ENCODE results near the gene TTLL7. TPM values are rescaled to one million over a fixed set of nuclear protein-coding genes. Genes with fewer than 3 reads are reported as not detected.
"Not testable (repeated sequence)": the region's sequence is repeated elsewhere in the genome, so short reads cannot be mapped to it uniquely, and the experiment has no call there.

TTLL7 gene
- polyA plus RNA-seq, 2 of the 4 experiments (the other 2 are of a cell fraction), result 1.6 to 5.7 TPM

- peak; percentile 88 for TF ChIP-seq MAFK (IDR thresholded peaks at IDR 0.05; ENCODE audit: partially characterized antibody)
- TF ChIP-seq JUNB (IDR thresholded peaks at IDR 0.05), result no peak
- FAIRE-seq (no peak), DNase-seq (ENCODE audit: low read depth in 1 of 2, low spot score in 1 of 2) (no peak), ATAC-seq (no peak)
- H3K4me3 ChIP-seq, result no peak overlapping the region
- H3K4me1 ChIP-seq, result no peaks in the 10 kb centered on the region
- H3K27ac ChIP-seq, result no peak overlapping the region
- ChIA-PET POLR2A (no interaction called here), CTCF (interaction anchor here (0.9 to 1.5 kb wide), 3 partner anchors 12 to 834 kb away, joined by 3 to 5 read pairs (median 3); no protein-coding TSS in a partner anchor)
- H3K9me3 ChIP-seq, result no peaks in the 10 kb centered on the region
- WGBS (ENCODE audit: missing lambda C conversion rate), result 91% methylated on average over 1 of the region's 1 CpG
- H3K4me2 ChIP-seq, result no peak overlapping the region
These were observed 79.1 kb downstream of the TTLL7 start for GRCh38 chr1:83919872-83920271.

GRCh38 chr1:83918688-83919285 is 80.1 kb downstream of the TTLL7 start:
- ChIA-PET CTCF (interaction anchor here (0.9 to 1.5 kb wide), 3 partner anchors 11 to 835 kb away, joined by 3 to 5 read pairs (median 3); no protein-coding TSS in a partner anchor), POLR2A (no interaction called here)
- Histone ChIP-seq H3K4me2 (no peak overlapping the region), H3K4me1 (no peaks in the 10 kb centered on the region), H3K9me3 (no peaks in the 10 kb centered on the region), H3K4me3 (no peak overlapping the region), H3K27ac (no peak overlapping the region)
- WGBS (ENCODE audit: missing lambda C conversion rate), result 14% methylated on average over 2 of the region's 2 CpGs
- no peak for TF ChIP-seq HOXB5 (CRISPR knock-in tag; IDR thresholded peaks at IDR 0.05)
- no peak for TF ChIP-seq MAFK (IDR thresholded peaks at IDR 0.05; ENCODE audit: partially characterized antibody)
- no peak for TF ChIP-seq PBX3 (IDR thresholded peaks at IDR 0.05)
- TF ChIP-seq RFX5 (IDR thresholded peaks at IDR 0.05), result no peak
- no peak for TF ChIP-seq JUNB (IDR thresholded peaks at IDR 0.05)
- TF ChIP-seq EP300 (IDR thresholded peaks at IDR 0.05), result no peak
- ATAC-seq (no peak), FAIRE-seq (no peak), DNase-seq (ENCODE audit: low read depth in 1 of 2, low spot score in 1 of 2) (no peak)

DNA sequence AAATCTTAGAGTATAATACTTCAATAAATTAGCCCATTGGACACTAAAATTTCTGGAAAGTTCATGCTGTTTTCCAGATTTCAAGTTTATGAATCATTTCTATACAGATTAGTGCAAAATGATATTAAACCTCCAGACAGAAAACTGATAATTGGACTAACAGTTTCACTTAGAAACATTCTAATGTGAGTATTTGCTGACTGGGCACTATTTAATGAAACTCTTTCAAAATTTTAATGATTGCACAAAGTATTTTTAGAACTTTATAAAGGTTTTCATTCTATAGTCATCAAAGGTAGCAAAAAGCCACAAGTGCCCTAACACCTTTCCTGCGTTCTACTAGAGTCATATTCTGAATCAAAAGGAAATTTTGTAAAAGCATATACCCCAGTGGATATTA is 81.0 kb downstream of the TTLL7 start:
- no peak overlapping the region for H3K4me3 ChIP-seq
- no peak overlapping the region for H3K4me2 ChIP-seq
- ChIA-PET CTCF (no interaction called here), POLR2A (no interaction called here)
- ATAC-seq (no peak), DNase-seq (ENCODE audit: low read depth in 1 of 2, low spot score in 1 of 2) (no peak), FAIRE-seq (no peak)
- H3K9me3 ChIP-seq, result no peaks in the 10 kb centered on the region
- no peaks in the 10 kb centered on the region for H3K4me1 ChIP-seq
- peak; percentile 93 for TF ChIP-seq MAFK (IDR thresholded peaks at IDR 0.05; ENCODE audit: partially characterized antibody)
- TF ChIP-seq BCL3 (IDR thresholded peaks at IDR 0.05), result no peak
- no peak overlapping the region for H3K27ac ChIP-seq
- 86% methylated on average over 1 of the region's 1 CpG for WGBS (ENCODE audit: missing lambda C conversion rate)

GRCh38 chr1:83916094-83916493 is 82.8 kb downstream of the TTLL7 start:
- FAIRE-seq; H3K27ac ChIP-seq; H3K9me3 ChIP-seq; H3K4me2 ChIP-seq; CTCF ChIA-PET; H3K4me3 ChIP-seq; H3K4me1 ChIP-seq; ATAC-seq; POLR2A ChIA-PET; DNase-seq (ENCODE audit: low read depth in 1 of 2, low spot score in 1 of 2): not testable (repeated sequence)
- no CpG with 5 or more reads among the region's 1 CpG for WGBS (ENCODE audit: missing lambda C conversion rate)

DNA sequence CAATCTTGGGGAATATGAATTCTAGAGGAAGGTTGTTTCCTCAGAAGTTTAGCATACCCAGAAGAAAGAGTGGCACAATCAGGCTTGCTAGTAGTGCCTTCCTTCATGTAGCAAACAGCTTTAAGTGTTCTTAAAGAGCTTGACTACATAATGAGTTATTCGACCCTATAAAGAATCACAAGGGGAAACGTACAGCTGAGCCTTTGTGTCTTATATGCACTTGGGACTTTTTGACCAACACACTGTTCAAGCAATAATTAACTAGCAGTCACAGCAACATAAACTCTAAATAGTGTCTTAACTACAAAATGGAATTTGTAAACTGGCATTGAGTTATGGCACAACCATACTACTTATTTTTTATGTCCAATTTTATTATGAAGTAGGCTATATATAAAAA is 86.1 kb downstream of the TTLL7 start:
- ATAC-seq (no peak), FAIRE-seq (no peak), DNase-seq (ENCODE audit: low read depth in 1 of 2, low spot score in 1 of 2) (no peak)
- ChIA-PET POLR2A (no interaction called here), CTCF (no interaction called here)
- no peak overlapping the region for H3K4me3 ChIP-seq
- no peak overlapping the region for H3K4me2 ChIP-seq
- no peak for TF ChIP-seq NR3C1 (IDR thresholded peaks at IDR 0.05)
- TF ChIP-seq CEBPB (IDR thresholded peaks at IDR 0.05), result no peak
- TF ChIP-seq JUN (IDR thresholded peaks at IDR 0.05), result no peak
- TF ChIP-seq GATA3 (IDR thresholded peaks at IDR 0.05; ENCODE audit: borderline replicate concordance), result no peak
- no peak for TF ChIP-seq HOXA7 (CRISPR knock-in tag; IDR thresholded peaks at IDR 0.05)
- TF ChIP-seq BHLHE40 (IDR thresholded peaks at IDR 0.05; ENCODE audit: low read depth, low read length), result no peak
- TF ChIP-seq MAFK (IDR thresholded peaks at IDR 0.05; ENCODE audit: partially characterized antibody), result no peak
- TF ChIP-seq MAZ (IDR thresholded peaks at IDR 0.05; ENCODE audit: borderline replicate concordance, low read depth, low read length), result no peak
- TF ChIP-seq KDM1A (IDR thresholded peaks at IDR 0.05; ENCODE audit: low read depth), result no peak
- TF ChIP-seq, protein P1, sequence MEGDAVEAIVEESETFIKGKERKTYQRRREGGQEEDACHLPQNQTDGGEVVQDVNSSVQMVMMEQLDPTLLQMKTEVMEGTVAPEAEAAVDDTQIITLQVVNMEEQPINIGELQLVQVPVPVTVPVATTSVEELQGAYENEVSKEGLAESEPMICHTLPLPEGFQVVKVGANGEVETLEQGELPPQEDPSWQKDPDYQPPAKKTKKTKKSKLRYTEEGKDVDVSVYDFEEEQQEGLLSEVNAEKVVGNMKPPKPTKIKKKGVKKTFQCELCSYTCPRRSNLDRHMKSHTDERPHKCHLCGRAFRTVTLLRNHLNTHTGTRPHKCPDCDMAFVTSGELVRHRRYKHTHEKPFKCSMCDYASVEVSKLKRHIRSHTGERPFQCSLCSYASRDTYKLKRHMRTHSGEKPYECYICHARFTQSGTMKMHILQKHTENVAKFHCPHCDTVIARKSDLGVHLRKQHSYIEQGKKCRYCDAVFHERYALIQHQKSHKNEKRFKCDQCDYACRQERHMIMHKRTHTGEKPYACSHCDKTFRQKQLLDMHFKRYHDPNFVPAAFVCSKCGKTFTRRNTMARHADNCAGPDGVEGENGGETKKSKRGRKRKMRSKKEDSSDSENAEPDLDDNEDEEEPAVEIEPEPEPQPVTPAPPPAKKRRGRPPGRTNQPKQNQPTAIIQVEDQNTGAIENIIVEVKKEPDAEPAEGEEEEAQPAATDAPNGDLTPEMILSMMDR (IDR thresholded peaks at IDR 0.05), result no peak
- no peak for TF ChIP-seq RAD21 (conservative IDR thresholded peaks at IDR 0.05 in 1 of 2, IDR thresholded peaks at IDR 0.05 in 1 of 2)
- no peaks in the 10 kb centered on the region for H3K4me1 ChIP-seq
- no peaks in the 10 kb centered on the region for H3K9me3 ChIP-seq
- WGBS (ENCODE audit: missing lambda C conversion rate), result 18% methylated on average over 2 of the region's 2 CpGs
- no peak overlapping the region for H3K27ac ChIP-seq
